GM19455 (cell line): ENCODE measurements around the gene PTTG1.

ENCODE experiments used
- ATAC-seq: cut with Tn5 transposase; IDR thresholded peaks from one replicate; pipeline ENCODE4 v1.9.1; 2021; ENCODE audit not compliant: unreplicated experiment

The PTTG1 gene

DNA sequence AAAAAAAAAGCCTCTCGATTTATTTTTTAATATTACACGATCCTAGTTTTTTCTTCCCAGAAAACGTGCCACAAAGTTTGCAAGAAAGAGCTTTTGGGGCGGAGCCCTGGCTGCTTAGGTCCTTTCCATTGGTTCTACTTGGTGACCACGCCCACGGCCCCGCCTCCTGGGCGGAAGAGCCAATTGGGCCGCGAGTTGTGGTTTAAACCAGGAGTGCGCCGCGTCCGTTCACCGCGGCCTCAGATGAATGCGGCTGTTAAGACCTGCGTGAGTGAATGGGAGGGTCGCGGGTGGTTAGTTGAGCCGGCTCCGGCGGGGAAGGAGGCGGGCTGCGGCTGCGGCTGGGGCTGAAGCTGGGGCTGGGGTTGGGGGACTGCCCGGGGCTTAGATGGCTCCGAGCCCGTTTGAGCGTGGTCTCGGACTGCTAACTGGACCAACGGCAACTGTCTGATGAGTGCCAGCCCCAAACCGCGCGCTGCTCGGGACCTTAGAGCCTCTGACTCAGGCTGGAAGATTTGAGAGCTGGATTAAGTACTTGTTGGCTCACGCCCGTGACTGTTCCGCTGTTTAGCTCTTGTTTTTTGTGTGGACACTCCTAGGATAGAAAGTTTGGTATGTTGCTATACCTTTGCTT, at the start of gene PTTG1:
Gene PTTG1, plus strand, starts transcription at position 231 of the 634 bp plus-strand sequence. CDS start 458 bp downstream, outside the sequence.
- peak; percentile 73 for ATAC-seq

DNA sequence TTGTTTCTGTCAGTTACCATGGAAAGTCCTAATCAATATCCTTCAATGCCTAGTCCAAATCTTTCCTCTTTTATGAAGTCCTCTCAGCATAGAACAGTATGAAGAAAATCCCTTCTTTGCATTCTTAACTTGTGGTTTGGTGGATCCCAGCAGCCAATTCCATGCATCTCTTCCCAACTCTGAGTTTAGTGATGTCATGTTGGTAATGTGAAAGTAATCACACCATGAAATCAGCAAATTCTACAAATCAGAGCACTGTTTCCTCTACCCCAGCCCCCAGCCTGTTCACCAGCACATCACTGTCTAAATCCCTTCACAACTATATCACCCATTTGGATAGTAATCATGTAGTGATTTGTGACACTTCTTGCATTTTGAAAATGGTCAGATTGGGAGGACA, 46.5 kb upstream of the PTTG1 start:
- no peak for ATAC-seq

DNA sequence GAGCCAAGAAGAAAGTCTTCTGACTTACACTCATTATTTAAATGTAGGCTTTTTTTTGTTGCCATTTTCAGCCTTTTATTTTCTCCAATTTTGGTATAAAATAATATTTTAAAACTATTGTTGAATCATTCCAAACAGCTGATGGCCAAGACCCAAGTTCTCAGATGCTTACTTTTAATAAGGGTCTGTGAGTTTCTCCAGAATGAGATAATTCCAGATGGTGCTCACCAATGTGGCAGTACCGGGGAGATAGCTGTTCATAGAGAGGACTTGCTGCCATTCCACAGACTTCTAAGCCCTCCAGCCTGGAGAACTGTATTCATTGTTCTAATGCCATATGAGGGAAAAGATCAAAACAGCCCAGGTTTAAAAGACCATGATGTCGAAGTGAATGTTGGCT, 46.0 kb upstream of the PTTG1 start:
- ATAC-seq: no peak

DNA sequence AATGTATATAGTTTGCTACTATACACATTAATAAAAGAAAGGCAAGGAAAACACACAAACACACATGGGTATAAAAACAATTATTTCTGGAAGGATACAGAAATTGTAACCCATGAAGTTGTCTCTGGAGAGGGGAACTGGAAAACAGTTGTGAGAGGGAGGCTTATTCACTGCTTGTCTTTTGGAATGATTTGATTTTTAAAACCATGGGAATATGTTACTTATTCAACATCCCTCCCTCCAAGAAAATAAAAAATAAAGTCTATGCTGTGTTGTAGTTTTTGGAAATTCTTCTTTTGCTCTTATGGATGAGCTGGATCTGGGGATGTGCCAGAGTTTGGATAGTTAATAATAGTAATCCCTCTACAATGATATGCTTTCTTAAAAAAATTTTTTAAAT, 45.2 kb upstream of the PTTG1 start:
- ATAC-seq: no peak

DNA sequence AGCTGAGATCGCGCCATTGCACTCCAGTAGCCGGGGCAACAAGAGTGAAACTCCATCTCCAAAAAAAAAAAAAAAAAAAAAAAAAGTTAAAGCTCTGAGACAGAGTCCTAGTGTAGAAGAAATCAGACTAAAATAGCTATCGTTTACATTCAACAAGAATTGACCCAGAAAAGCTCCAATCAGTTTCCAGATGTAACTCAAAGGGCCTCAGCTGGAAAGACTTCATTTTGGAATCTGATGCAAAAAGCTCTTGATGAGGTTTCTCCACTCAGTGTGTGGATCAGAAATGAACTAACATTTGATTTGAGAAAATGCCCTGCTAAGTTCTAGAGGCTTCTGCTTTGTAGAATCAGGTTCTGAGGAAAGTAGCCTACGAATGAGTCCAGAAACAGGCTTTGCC, 44.0 kb upstream of the PTTG1 start:
- ATAC-seq: no peak

DNA sequence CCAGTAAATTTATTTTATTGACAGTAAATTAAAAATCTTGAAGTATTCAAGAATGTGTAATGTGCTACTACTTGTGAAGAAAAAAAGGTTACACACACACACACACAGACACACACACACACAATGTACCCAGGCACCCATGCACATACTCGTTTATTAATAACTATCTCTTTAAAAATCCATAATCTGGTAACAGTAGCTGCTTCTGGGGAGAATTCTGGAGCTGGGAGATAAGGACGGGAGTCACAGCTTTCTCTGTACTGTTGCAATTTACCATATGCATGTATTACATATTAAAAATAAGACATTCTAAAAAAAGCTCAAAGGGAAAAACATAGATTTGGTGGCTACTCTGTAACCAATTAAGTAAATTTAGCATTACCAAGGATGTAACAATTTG, 43.3 kb upstream of the PTTG1 start:
- ATAC-seq: no peak

DNA sequence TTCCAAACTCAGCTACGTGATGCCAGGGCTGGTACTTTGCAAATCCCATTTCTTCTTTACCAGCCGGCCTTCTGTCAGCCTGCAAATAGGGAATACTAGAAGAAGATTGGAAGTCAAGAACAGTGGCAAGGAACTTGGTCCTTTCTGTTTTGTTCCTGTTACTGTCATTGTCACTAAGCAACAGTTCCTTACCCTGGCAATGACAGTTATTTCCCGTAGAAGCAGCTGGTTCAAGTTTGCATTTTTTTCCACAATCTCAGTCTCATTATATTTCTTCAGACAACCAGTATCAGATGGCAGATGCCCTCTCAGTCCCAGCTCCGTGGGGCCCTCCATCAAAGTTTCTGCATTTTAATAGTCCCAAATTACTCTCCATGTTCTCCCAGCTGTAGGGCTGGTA, 42.1 kb upstream of the PTTG1 start:
- ATAC-seq: no peak

DNA sequence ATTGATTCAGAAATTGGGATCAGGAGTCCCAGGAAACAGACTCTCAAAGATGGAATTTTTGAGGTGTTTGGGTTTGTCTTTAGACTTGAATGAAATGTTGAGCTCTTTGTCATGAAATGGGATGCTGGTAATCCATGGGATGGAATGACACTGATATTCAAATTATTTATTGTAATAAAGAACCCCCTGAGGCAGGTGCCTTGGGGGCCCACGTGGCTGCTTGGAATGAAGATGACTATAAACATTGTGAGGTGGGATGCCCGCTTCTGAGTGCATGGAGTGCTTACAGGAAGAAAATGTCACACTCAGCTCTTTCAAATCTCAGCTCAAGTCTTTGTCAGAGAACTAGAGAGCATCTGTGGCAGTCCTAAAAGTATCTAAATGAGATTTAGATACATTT, 41.6 kb upstream of the PTTG1 start:
- no peak for ATAC-seq

DNA sequence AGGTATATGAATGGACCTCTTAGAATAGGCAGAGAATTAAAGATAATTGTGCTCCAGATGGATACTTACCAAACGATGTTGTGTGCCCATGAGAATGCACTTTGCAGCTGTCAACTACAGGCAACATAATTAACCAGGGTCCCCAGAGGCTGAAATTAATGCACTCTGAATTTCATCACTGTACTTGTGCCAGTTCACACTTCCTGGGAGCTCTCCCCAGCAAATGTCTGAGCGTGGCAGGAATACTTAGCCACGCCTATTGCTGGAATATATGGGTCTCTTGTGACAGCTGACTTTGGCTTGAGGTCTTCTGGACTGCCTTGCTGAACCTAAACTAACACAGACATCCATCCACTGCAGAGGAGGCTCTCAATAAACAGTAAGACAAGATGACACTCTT, 39.3 kb upstream of the PTTG1 start:
- no peak for ATAC-seq

DNA sequence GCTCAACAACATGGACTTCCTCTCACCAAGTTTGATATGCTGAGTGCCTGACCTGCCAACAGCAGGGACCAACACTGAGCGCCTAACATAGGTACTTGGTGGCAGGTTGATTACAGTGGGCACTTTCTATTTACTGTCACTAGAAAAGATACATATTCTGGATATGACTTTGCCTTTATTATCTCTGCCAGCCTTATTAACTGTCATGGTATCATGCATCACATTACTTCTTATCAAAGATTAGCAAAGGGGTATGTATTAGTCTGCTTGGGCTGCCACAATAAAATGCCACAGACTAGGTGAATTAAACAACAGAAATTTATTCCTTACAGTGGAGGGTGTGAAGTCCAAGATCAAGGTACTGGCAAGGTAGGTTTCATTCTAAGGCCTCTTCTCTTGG, 37.0 kb upstream of the PTTG1 start:
- no peak for ATAC-seq

DNA sequence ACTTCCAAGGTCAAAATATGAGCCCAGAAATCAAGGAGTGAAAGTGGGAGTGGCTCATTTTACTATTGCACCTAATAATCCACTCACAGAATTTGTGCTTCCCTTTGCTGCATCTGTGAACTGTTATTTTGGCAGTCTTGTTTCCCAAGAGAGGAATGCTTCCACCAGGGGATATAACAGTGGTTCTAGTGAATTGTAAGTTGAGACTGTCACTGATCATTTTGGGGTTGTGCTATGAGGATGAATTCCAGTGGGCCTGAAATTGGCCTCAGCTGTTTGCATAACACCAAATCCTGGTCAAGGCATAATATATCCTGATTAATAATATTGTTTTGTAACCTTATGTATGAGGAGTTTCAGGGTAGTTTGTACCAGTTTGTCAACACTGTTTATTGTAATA, 36.2 kb upstream of the PTTG1 start:
- ATAC-seq: no peak

DNA sequence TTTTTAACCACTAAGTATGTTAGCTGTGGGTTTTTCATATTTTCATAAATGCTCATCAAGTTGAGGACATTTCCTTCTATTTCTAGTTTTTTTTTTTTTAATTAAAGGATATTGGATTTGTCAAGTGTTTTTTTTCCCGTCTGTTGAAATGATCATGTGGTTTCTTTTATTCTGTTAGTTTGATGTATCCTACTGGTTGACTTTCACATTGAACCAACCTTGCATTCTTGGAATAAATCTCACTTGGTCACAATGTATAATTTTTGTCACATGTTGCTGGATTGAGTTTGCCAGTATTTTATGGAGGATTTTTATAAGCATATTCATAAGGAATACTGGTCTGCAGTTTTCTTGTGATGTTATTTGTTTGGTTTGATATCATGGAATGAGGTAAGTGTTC, 34.2 kb upstream of the PTTG1 start:
- ATAC-seq: no peak

DNA sequence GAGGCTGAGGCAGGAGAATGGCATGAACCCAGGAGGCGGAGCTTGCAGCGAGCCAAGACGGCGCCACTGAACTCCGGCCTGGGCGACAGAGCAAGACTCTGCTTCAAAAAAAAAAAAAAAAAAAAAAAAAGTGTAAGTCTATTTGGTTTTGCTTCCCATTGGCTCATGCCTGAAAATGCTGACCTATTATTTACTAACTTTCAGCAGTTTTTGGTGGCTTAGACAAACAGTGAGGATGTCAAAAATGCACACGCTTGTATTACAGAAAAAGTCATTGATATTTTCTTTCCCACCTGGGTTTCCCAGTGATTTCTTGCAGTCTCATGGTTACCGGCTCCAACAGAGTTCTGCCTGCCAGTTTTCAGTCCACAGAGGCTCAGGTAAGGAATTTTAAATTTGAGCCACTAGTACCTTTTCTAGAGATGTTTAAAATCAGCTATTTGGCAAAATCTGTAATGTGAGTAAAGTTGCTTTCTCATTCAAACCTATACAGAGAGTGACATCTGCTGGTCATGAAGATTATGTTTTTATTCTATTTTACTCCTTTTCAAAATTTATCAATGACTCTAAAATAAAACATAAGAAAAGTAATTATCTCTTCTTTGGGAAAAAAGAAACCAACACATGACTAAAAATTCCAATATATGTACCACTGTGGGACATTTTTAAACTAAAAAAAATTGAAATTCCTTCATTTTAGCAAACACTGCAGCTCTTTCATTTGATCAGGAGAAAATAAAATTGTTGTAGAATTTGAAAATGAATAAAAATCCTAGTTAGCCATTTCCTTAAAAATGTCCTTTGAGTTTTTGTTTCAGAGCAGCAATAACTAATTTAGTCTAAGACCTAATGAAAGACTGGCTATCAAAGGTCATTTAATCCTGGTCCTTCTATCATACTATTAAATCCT, 30.6 kb upstream of the PTTG1 start:
- ATAC-seq: no peak

DNA sequence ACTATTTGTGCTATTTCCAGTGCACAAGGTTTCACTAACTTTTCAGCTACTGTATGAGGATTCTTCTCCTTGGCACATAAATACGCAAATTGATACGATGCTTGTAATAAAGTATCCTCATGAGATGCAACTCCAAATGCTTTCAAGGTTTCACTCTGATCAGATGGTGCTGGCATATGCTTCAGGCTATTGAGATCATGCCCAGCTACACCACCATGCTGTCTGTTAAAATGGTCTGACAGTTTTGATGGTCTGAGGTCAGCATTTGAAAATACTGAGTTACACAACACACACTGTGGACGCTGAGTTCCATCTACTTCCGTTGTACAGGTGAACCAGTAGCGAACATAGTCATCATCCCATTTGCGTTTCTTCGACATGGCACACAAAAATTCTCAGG, 26.5 kb upstream of the PTTG1 start:
- ATAC-seq: no peak

DNA sequence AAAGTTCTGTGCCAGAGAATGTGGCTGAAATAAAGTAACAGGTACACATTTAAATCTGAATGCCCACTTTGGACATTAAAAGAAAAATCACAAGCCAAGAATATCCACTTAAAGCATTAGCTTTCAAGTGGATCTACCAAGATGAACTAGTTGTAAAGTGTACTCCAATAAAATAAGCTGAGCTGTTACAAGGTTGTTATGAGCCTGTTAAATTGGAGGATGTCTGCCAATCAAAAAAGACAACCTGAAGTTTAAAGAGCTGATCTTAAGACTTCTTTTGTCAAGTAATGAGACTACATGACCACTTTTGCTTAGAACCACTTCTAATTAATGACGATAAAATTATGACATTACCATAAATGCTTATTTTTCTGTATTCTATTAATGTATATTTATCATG, 24.2 kb upstream of the PTTG1 start:
- ATAC-seq: no peak

DNA sequence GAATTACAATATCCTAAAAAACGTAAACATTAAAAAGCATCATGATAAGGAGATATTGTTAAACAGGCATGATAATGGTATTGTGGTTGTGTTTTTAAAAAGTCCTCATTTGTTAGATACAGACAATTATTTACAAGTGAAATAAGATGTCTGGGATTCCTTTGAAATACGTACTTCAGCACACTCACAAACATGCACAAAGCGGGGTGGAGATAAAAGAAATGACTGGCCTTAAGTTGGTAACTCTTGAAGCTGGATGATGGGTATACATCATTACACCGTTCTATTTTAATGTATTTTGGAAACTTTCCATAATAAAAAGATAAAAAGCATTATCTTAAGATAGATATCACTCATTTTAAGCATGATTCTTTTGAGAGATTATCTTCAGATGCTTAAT, 22.8 kb upstream of the PTTG1 start:
- no peak for ATAC-seq

DNA sequence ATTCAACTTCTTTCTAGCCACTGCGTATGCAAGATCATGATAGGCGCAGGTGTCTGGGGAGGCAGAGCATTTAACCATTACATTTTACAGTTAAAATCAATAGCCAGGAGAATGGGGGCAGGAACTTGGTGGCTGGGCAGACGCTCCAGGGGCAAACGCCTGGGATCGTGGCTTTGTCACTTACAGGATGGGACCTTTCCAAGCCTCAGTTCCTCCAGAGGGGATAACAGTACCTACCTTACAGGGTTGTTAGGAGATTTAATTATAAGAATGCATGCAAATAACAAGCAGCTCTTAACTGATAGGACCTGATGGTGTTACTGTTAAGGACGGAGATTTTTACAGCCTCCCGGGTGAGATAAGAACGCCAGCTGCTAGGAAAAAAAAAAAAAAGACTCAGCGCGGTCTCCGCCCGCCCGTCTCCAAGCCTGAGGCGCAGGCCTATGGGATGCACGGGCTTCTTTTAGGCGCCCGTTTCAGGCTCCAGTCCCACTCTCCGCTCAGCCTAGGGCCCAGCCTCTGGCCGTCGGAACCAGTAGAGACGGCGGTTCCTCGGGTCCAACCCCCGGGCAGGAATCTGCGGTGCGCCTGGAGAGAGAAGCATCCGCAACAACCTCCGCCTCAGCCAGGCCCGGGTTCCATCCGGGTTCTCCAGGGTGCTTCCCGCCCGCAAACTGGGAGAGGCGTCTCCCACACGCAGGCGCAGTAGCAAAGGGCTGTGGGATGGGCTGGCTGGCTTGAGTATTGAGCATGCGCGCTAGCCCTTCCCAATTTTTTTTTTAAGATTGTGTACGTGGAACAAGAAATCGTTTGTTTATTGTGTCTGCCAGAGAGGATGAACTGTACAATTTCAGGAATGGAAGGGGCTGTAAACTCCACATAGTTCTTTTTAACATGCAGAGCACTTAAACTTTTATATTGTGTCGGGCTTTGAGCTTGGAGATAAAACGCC, 22.0 kb upstream of the PTTG1 start, which contains the start of gene FAM200C:
Gene FAM200C, minus strand, starts transcription at position 653 of the 952 bp plus-strand sequence. CDS start 4,564 bp downstream, outside the sequence.
- peak; percentile 92 for ATAC-seq

DNA sequence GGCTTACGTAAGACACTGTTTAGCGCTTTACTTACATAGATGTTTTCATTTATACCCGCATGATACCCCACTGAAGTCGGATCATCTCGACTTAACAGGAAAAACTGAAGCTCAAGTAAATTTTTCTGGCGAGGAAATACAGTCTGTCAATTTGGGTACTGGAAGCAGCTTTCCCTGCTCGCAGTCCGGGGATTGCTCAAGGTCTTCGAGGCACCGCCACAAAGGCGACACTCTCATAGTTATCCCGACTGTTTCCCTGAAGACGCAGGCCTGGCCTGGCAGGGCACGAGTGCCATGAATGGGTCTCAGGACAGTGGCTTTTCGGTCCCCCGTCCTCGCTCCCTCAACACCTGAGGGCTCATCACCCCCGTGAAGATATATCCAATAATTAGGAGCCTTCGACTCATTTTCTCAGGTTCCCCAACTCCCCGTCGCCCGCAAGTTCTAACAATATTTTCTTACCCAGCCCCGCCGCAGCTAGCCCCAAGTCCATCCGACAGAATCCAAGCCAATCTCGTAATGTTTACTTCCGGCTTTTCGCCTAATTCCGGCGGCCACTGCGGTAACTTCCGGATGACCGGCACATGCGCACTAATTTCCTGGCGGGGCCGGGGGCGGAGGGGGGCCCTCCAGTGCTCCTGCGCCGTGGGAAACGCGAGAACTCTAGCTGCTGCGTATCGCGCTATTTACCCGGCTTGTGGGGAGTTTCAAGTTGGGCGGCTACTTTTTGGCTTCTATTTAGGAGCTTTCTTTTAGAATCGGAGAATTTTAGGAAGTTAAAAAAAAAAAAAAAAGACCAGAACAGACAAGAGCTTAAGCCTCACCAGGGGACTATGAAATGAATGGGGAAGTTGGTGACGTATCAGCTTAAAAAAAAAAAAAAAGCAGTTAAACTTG, 2.8 kb upstream of the PTTG1 start, which contains the start of gene SLU7:
Gene SLU7, minus strand, starts transcription at position 521 of the 897 bp plus-strand sequence. CDS start 3,787 bp downstream, outside the sequence.
- peak; percentile 65 for ATAC-seq

DNA sequence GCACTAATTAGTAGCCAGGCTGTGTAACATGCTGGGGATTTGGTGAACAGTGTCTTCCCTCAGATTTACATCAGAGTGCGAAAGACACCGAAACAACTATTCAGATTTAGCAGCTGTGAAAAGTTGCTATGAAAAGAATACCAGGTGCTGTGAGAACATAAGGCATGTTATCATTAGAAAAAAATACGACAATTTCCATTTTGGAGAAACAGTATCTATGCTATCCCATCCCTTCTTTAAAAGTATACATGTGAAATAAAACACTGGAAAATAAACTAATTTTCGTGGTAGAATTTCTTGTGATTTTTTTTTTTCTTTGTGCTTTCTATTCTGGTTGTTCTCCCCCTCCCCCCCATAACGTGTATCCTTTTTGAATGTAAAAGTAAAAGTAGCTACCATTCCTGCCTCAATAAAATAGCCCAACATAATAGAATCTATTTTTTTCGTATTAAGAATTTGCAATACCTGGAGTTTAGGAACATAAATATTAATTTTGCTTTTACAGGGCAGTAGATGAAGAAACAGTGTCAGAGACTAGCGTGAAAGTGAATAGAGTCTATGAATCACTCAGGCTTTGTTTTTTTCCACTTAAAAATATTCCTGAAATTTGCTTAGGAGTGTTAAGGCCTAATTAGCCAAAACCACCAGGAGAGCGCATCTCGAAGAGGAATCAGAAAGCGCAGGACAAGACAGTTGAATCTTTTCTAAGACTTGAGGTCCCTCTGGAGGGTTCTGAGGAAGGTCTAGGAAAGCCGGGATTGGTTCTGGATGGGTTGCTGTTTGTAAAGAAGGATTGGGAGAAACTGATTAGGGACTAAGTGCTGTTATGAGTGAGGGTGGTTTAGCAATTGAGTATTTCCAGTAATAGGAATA, 2.0 kb upstream of the PTTG1 start:
- ATAC-seq: peak; percentile 24
